ENCODE results near the gene MLLT3. TPM values are rescaled to one million over a fixed set of nuclear protein-coding genes. Genes with fewer than 3 reads are reported as not detected.

Gene MLLT3
- total RNA-seq, 2 experiments from 2014 or later, result 59.1 to 60.8 TPM

GRCh38 chr9:20408513-20408912 lies 213.8 kb downstream of the MLLT3 start:
- Mint-ChIP-seq H3K9me3 (no peaks in the 10 kb centered on the region), H3K27ac (no peak overlapping the region), H3K36me3 (ENCODE audit: low read depth) (peaks cover 24% of the 10 kb centered on the region), H3K27me3 (no peaks in the 10 kb centered on the region), H3K4me1 (ENCODE audit: low read depth) (peaks cover 28% of the 10 kb centered on the region), H3K4me3 (no peak overlapping the region)
- ChIA-PET CTCF (no interaction called here), POLR2A (no interaction called here)
- DNase-seq (no peak), ATAC-seq (no peak)
- intact Hi-C loops (cut with micrococcal nuclease), result no loop called here
- TF ChIP-seq CTCF (IDR thresholded peaks at IDR 0.05), result no peak

- ChIA-PET POLR2A (interaction anchor here (1.2 kb wide), 1 partner anchor 30 kb away, joined by 3 read pairs; no protein-coding TSS in a partner anchor), CTCF (interaction anchor here (0.9 to 1.3 kb wide), 4 partner anchors 8 to 480 kb away, joined by 3 to 4 read pairs (median 4); partner anchors contain the start of gene MLLT3)
- ATAC-seq, result no peak
- TF ChIP-seq CTCF (IDR thresholded peaks at IDR 0.05), result no peak
- no peaks in the 10 kb centered on the region for H3K27me3 Mint-ChIP-seq
- H3K27ac Mint-ChIP-seq, result no peak overlapping the region
- no peak for DNase-seq
- H3K36me3 Mint-ChIP-seq (ENCODE audit: low read depth), result peaks cover 11% of the 10 kb centered on the region
- H3K4me3 Mint-ChIP-seq, result no peak overlapping the region
- peaks cover 35% of the 10 kb centered on the region for H3K4me1 Mint-ChIP-seq (ENCODE audit: low read depth)
- intact Hi-C loops (cut with micrococcal nuclease), result no loop called here
- no peaks in the 10 kb centered on the region for H3K9me3 Mint-ChIP-seq
These were observed 215.3 kb downstream of the MLLT3 start for GRCh38 chr9:20407013-20407412.

GRCh38 chr9:20406344-20406743 lies 216.0 kb downstream of the MLLT3 start:
- Mint-ChIP-seq H3K9me3 (no peaks in the 10 kb centered on the region), H3K27ac (no peak overlapping the region), H3K4me3 (no peak overlapping the region), H3K36me3 (ENCODE audit: low read depth) (peaks cover 11% of the 10 kb centered on the region), H3K27me3 (no peaks in the 10 kb centered on the region), H3K4me1 (ENCODE audit: low read depth) (peaks cover 35% of the 10 kb centered on the region)
- DNase-seq (no peak), ATAC-seq (no peak)
- no peak for TF ChIP-seq CTCF (IDR thresholded peaks at IDR 0.05)
- CTCF ChIA-PET, result no interaction called here
- POLR2A ChIA-PET, result no interaction called here
- intact Hi-C loops (cut with micrococcal nuclease), result no loop called here

- POLR2A ChIA-PET, result no interaction called here
- Mint-ChIP-seq H3K4me1 (ENCODE audit: low read depth) (peaks cover 32% of the 10 kb centered on the region), H3K36me3 (ENCODE audit: low read depth) (peaks cover 15% of the 10 kb centered on the region), H3K9me3 (no peaks in the 10 kb centered on the region), H3K4me3 (no peak overlapping the region), H3K27ac (no peak overlapping the region), H3K27me3 (no peaks in the 10 kb centered on the region)
- intact Hi-C loops (cut with micrococcal nuclease), result no loop called here
- CTCF ChIA-PET, result no interaction called here
- no peak for ATAC-seq
- no peak for DNase-seq
- no peak for TF ChIP-seq CTCF (IDR thresholded peaks at IDR 0.05)
These were observed 216.7 kb downstream of the MLLT3 start for GRCh38 chr9:20405616-20406015.

- TF ChIP-seq CTCF (IDR thresholded peaks at IDR 0.05), result no peak
- peaks cover 13% of the 10 kb centered on the region for H3K36me3 Mint-ChIP-seq (ENCODE audit: low read depth)
- peaks cover 29% of the 10 kb centered on the region for H3K4me1 Mint-ChIP-seq (ENCODE audit: low read depth)
- ATAC-seq (no peak), DNase-seq (no peak)
- H3K27me3 Mint-ChIP-seq, result no peaks in the 10 kb centered on the region
- CTCF ChIA-PET, result interaction anchor here (1.0 to 2.1 kb wide), 2 partner anchors 18 to 36 kb away, joined by 4 to 5 read pairs; no protein-coding TSS in a partner anchor
- POLR2A ChIA-PET, result no interaction called here
- intact Hi-C loops (cut with micrococcal nuclease), result no loop called here
- no peak overlapping the region for H3K4me3 Mint-ChIP-seq
- H3K9me3 Mint-ChIP-seq, result no peaks in the 10 kb centered on the region
- H3K27ac Mint-ChIP-seq, result no peak overlapping the region
These were observed 217.2 kb downstream of the MLLT3 start for GRCh38 chr9:20405078-20405477.

Measured in activated CD8-positive, alpha-beta T cell treated with anti-CD3 and anti-CD28 coated beads for 36 hours (primary cell).